Measurements from ENCODE around the gene PZP. TPM values are rescaled to one million over a fixed set of nuclear protein-coding genes. Genes with fewer than 3 reads are reported as not detected.

The PZP gene
- total RNA-seq, 1 experiment from 2014 or later, result not detected

DNA sequence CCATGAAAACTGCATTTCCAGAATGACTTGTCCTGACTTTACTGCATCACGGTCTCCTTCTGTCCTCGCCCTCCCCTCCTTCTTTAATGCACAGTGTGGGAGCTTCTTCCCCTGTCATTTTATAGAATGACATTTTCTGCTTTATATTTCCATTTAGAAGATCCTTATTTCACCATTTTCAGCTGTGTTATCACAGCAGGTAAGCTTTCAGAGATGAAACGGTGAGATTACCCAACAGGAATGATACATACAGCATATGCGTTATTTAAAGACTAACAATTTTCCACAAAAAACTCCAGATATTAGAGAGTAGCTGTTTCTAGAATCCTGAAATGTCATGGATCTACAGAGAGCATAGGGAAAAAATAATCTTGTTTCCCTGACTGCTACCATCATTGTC lies 27.3 kb upstream of the PZP start:
- H3K27me3 Mint-ChIP-seq (ENCODE audit: low read depth), result peaks cover 3% of the 10 kb centered on the region
- H3K56ac ChIP-seq (ENCODE audit: insufficient read length, low read depth, low read length), result no peak overlapping the region
- no peak overlapping the region for H3T11ph ChIP-seq (ENCODE audit: low read length)
- H3K27ac Mint-ChIP-seq, result no peak overlapping the region
- no peaks in the 10 kb centered on the region for H3K79me1 ChIP-seq (ENCODE audit: insufficient read depth, low read depth, low read length, poor library complexity, severe bottlenecking)
- no peaks in the 10 kb centered on the region for H3K4me1 Mint-ChIP-seq
- H3K79me2 ChIP-seq (ENCODE audit: insufficient read depth, low read length), result no peaks in the 10 kb centered on the region
- no peak overlapping the region for H3K27ac ChIP-seq (ENCODE audit: insufficient read length, low read depth, low read length)
- H4K20me1 ChIP-seq (ENCODE audit: control insufficient read depth, insufficient read depth, insufficient read length), result no peaks in the 10 kb centered on the region
- no peak for DNase-seq
- H2AFZ ChIP-seq (ENCODE audit: low read length), result no peak overlapping the region
- no peak overlapping the region for H3K23ac ChIP-seq (ENCODE audit: insufficient read length, low read depth, low read length)
- H2BK120ac ChIP-seq (ENCODE audit: low read depth, low read length, poor library complexity, severe bottlenecking), result no peak overlapping the region
- no peak overlapping the region for H4K5ac ChIP-seq (ENCODE audit: insufficient read length, low read depth, low read length)
- H3K27me3 ChIP-seq (ENCODE audit: insufficient read depth, low read length), result no peaks in the 10 kb centered on the region
- no peak overlapping the region for H4K8ac ChIP-seq (replicated peaks; ENCODE audit: insufficient read length, low read depth, low read length)
- no peak overlapping the region for H2BK5ac ChIP-seq (ENCODE audit: insufficient read length, low read length)
- no peaks in the 10 kb centered on the region for H3K9me3 ChIP-seq (ENCODE audit: control insufficient read depth, low read depth, low read length)
- H2BK15ac ChIP-seq (ENCODE audit: low read depth, low read length), result no peak overlapping the region
- H3K36me3 Mint-ChIP-seq (ENCODE audit: insufficient read depth in 1 of 3, low read depth in 3 of 3), result no peaks in the 10 kb centered on the region
- no peak overlapping the region for H3K4me3 Mint-ChIP-seq
- no peak overlapping the region for H2AK5ac ChIP-seq (ENCODE audit: insufficient read length, low read length)
- no peak overlapping the region for H2BK12ac ChIP-seq (ENCODE audit: insufficient read length, low read depth, low read length)
- H2BK20ac ChIP-seq (ENCODE audit: low read depth, low read length, poor library complexity, severe bottlenecking), result no peak overlapping the region
- no peak overlapping the region for H3K9ac ChIP-seq (ENCODE audit: extremely low read depth, insufficient read length, low read length)
- TF ChIP-seq, protein P1, sequence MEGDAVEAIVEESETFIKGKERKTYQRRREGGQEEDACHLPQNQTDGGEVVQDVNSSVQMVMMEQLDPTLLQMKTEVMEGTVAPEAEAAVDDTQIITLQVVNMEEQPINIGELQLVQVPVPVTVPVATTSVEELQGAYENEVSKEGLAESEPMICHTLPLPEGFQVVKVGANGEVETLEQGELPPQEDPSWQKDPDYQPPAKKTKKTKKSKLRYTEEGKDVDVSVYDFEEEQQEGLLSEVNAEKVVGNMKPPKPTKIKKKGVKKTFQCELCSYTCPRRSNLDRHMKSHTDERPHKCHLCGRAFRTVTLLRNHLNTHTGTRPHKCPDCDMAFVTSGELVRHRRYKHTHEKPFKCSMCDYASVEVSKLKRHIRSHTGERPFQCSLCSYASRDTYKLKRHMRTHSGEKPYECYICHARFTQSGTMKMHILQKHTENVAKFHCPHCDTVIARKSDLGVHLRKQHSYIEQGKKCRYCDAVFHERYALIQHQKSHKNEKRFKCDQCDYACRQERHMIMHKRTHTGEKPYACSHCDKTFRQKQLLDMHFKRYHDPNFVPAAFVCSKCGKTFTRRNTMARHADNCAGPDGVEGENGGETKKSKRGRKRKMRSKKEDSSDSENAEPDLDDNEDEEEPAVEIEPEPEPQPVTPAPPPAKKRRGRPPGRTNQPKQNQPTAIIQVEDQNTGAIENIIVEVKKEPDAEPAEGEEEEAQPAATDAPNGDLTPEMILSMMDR (conservative IDR thresholded peaks at IDR 0.05), result no peak
- no peaks in the 10 kb centered on the region for H3K9me3 Mint-ChIP-seq
- H3K4me2 ChIP-seq (ENCODE audit: insufficient read depth, insufficient read length, low read length), result no peak overlapping the region
- no peak overlapping the region for H3K18ac ChIP-seq (ENCODE audit: insufficient read length, low read depth, low read length)
- H3K4ac ChIP-seq (ENCODE audit: low read depth, low read length), result no peak overlapping the region
- H3K23me2 ChIP-seq (ENCODE audit: insufficient read length, low read depth, low read length, poor library complexity, severe bottlenecking), result no peaks in the 10 kb centered on the region
- WGBS (ENCODE audit: extremely low coverage, insufficient read length, low lambda C conversion rate), result no CpG with 5 or more reads among the region's 4 CpGs
- H3K4me1 ChIP-seq (ENCODE audit: insufficient read depth, low read length), result no peaks in the 10 kb centered on the region
- no peak overlapping the region for H4K91ac ChIP-seq (ENCODE audit: insufficient read length, low read depth, low read length)
- H3K14ac ChIP-seq (ENCODE audit: insufficient read depth, low read length), result no peak overlapping the region

All from H9 (cell line).